ENCODE results near the gene GSPT1. TPM values are rescaled to one million over a fixed set of nuclear protein-coding genes. Genes with fewer than 3 reads are reported as not detected.

GSPT1 gene
- total RNA-seq, 4 donors from 2014 or later: 29.9 to 98.9 (median 64.6) TPM

- 67 to 98% methylated on average over 1 to 4 of the region's 4 CpGs for WGBS, 2 donors (ENCODE audit: low coverage in 1 of 2)
- Histone ChIP-seq H3K27me3 (no peaks in the 10 kb centered on the region), H3K4me1 (peaks cover 0 to 10% (median 0%) of the 10 kb centered on the region in 4 donors), H3K4me3 (no peak overlapping the region), H3K36me3 (peaks cover 0 to 74% (median 35%) of the 10 kb centered on the region in 4 donors), H3K9me3 (no peaks in the 10 kb centered on the region), H3K27ac (no peak overlapping the region)
- no peak for DNase-seq
- intact Hi-C loops (cut with DNase I; ENCODE audit: low total_unique reads): no loop called here
- no peak for TF ChIP-seq POLR2AphosphoS5 (IDR thresholded peaks at IDR 0.05)
- in situ Hi-C loops (cut with MboI; ENCODE audit: low pct_ligation_motif_present in 1 of 4, low pct_unique_long_range_greater_than_20kb in 1 of 4, low sequenced_read_pairs in 3 of 4): no loop called here
Observed at GRCh38 chr16:11844499-11844898, 71.3 kb downstream of the GSPT1 start.

GRCh38 chr16:11843861-11844260 lies 71.9 kb downstream of the GSPT1 start:
- in situ Hi-C loops (cut with MboI; ENCODE audit: low pct_ligation_motif_present in 1 of 4, low pct_unique_long_range_greater_than_20kb in 1 of 4, low sequenced_read_pairs in 3 of 4): no loop called here
- TF ChIP-seq CTCF (IDR thresholded peaks at IDR 0.05): no peak
- no peak for TF ChIP-seq POLR2A (IDR thresholded peaks at IDR 0.05)
- no peak for TF ChIP-seq POLR2AphosphoS5 (IDR thresholded peaks at IDR 0.05)
- TF ChIP-seq EP300 (IDR thresholded peaks at IDR 0.05; ENCODE audit: low read depth): no peak
- Histone ChIP-seq H3K4me1 (peaks cover 0 to 3% (median 0%) of the 10 kb centered on the region in 4 donors), H3K36me3 (peaks cover 0 to 80% (median 38%) of the 10 kb centered on the region in 4 donors), H3K9me3 (no peaks in the 10 kb centered on the region), H3K27ac (no peak overlapping the region), H3K4me3 (no peak overlapping the region), H3K27me3 (no peaks in the 10 kb centered on the region)
- intact Hi-C loops (cut with DNase I; ENCODE audit: low total_unique reads): no loop called here
- 89% methylated on average over 5 of the region's 5 CpGs; no CpG with 5 or more reads in 1 of the 2 donors for WGBS, 2 donors (ENCODE audit: low coverage in 1 of 2)
- DNase-seq: no peak

GRCh38 chr16:11843206-11843605 lies 72.5 kb downstream of the GSPT1 start:
- in situ Hi-C loops (cut with MboI; ENCODE audit: low pct_ligation_motif_present in 1 of 4, low pct_unique_long_range_greater_than_20kb in 1 of 4, low sequenced_read_pairs in 3 of 4): no loop called here
- no peak overlapping the region for H3K27ac ChIP-seq
- H3K36me3 ChIP-seq: peaks cover 0 to 87% (median 41%) of the 10 kb centered on the region in 4 donors
- intact Hi-C loops (cut with DNase I; ENCODE audit: low total_unique reads): no loop called here
- no peak for TF ChIP-seq CTCF (IDR thresholded peaks at IDR 0.05)
- no peak for TF ChIP-seq POLR2A (IDR thresholded peaks at IDR 0.05)
- TF ChIP-seq POLR2AphosphoS5 (IDR thresholded peaks at IDR 0.05): no peak
- TF ChIP-seq EP300 (IDR thresholded peaks at IDR 0.05; ENCODE audit: low read depth): no peak
- 99% methylated on average over 8 of the region's 11 CpGs; no CpG with 5 or more reads in 1 of the 2 donors for WGBS, 2 donors (ENCODE audit: low coverage in 1 of 2)
- no peak overlapping the region for H3K4me3 ChIP-seq
- DNase-seq: no peak
- no peaks in the 10 kb centered on the region for H3K4me1 ChIP-seq
- H3K9me3 ChIP-seq: no peaks in the 10 kb centered on the region
- no peaks in the 10 kb centered on the region for H3K27me3 ChIP-seq

- H3K4me1 ChIP-seq: no peaks in the 10 kb centered on the region
- no peaks in the 10 kb centered on the region for H3K27me3 ChIP-seq
- in situ Hi-C loops (cut with MboI; ENCODE audit: low pct_ligation_motif_present in 1 of 4, low pct_unique_long_range_greater_than_20kb in 1 of 4, low sequenced_read_pairs in 3 of 4): no loop called here
- H3K36me3 ChIP-seq: peaks cover 0 to 86% (median 42%) of the 10 kb centered on the region in 4 donors
- no peaks in the 10 kb centered on the region for H3K9me3 ChIP-seq
- WGBS, 2 donors (ENCODE audit: low coverage in 1 of 2): 94 to 96% methylated on average over 4 to 7 of the region's 7 CpGs
- no peak for DNase-seq
- TF ChIP-seq EP300 (IDR thresholded peaks at IDR 0.05; ENCODE audit: low read depth) (no peak), CTCF (IDR thresholded peaks at IDR 0.05) (no peak), POLR2A (IDR thresholded peaks at IDR 0.05) (no peak), POLR2AphosphoS5 (IDR thresholded peaks at IDR 0.05) (no peak)
- intact Hi-C loops (cut with DNase I; ENCODE audit: low total_unique reads): no loop called here
- H3K27ac ChIP-seq: no peak overlapping the region
- no peak overlapping the region for H3K4me3 ChIP-seq
Observed at GRCh38 chr16:11841026-11841425, 74.7 kb downstream of the GSPT1 start.

GRCh38 chr16:11836650-11837244 lies 79.0 kb downstream of the GSPT1 start:
- H3K9me3 ChIP-seq: no peaks in the 10 kb centered on the region
- TF ChIP-seq POLR2AphosphoS5 (IDR thresholded peaks at IDR 0.05) (no peak), CTCF (IDR thresholded peaks at IDR 0.05) (no peak), EP300 (IDR thresholded peaks at IDR 0.05; ENCODE audit: low read depth) (no peak), POLR2A (IDR thresholded peaks at IDR 0.05) (no peak)
- DNase-seq: no peak
- no peaks in the 10 kb centered on the region for H3K27me3 ChIP-seq
- no peaks in the 10 kb centered on the region for H3K4me1 ChIP-seq
- in situ Hi-C loops (cut with MboI; ENCODE audit: low pct_ligation_motif_present in 1 of 4, low pct_unique_long_range_greater_than_20kb in 1 of 4, low sequenced_read_pairs in 3 of 4): no loop called here
- H3K36me3 ChIP-seq: peaks cover 0 to 51% (median 25%) of the 10 kb centered on the region in 4 donors
- no peak overlapping the region for H3K4me3 ChIP-seq
- WGBS, 2 donors (ENCODE audit: low coverage in 1 of 2): 80 to 100% methylated on average over 6 to 7 of the region's 7 CpGs
- no peak overlapping the region for H3K27ac ChIP-seq
- intact Hi-C loops (cut with DNase I; ENCODE audit: low total_unique reads): no loop called here

All from transverse colon (tissue), 4 donors.